A673 (cell line): ENCODE measurements around the gene TANC1. TPM values are rescaled to one million over a fixed set of nuclear protein-coding genes. Genes with fewer than 3 reads are reported as not detected.

Experiments
- BruUV-seq: library from RNA; stranded (reverse); fragments of 400-500 nt; replicated peaks from 2 replicates; lab custom pipeline; 2021; lab: Mats Ljungman, UMichigan
- CTCF ChIA-PET: fragments of 300-600 bp; sonication (Branson Sonifier 250); formaldehyde crosslinking; loops from one replicate; lab custom pipeline; 2022; ENCODE audit warnings: antibody characterized with exemption; lab: Charles Lee
- POLR2A ChIA-PET: fragments of 300-600 bp; sonication (Branson Sonifier 250); formaldehyde crosslinking; loops from one replicate; lab custom pipeline; 2022; ENCODE audit warnings: antibody characterized with exemption; ENCODE audit not compliant: low non-redundant PET; lab: Charles Lee
- DNase-seq: peaks from one replicate; pipeline ENCODE4 v3.0.0-alpha.2; 2015; ENCODE audit warnings: low spot score
- H3K27ac ChIP-seq: fragments of 200-600 bp; sonication (generic); 2 replicates; pipeline ENCODE4 v1.5.1; 2016; ENCODE audit warnings: mixed run types, low read depth, mild to moderate bottlenecking, mixed read lengths, antibody characterized with exemption, low read length; ENCODE audit not compliant: poor library complexity, severe bottlenecking
- H3K27me3 ChIP-seq: fragments of 200-600 bp; sonication (generic); replicated peaks from 2 replicates; pipeline ENCODE4 v1.6.1; 2017; ENCODE audit warnings: mixed run types, low read depth, mild to moderate bottlenecking, mixed read lengths, antibody characterized with exemption, low read length; ENCODE audit not compliant: insufficient read depth, poor library complexity
- H3K36me3 ChIP-seq: fragments of 200-600 bp; sonication (generic); 2 replicates; pipeline ENCODE4 v1.6.1; 2016; ENCODE audit warnings: mixed run types, mild to moderate bottlenecking, mixed read lengths, antibody characterized with exemption, low read length; ENCODE audit not compliant: insufficient read depth, poor library complexity, severe bottlenecking
- H3K4me1 ChIP-seq: fragments of 200-600 bp; sonication (generic); 2 replicates; pipeline ENCODE4 v1.6.1; 2017; ENCODE audit warnings: mixed run types, mild to moderate bottlenecking, mixed read lengths, antibody characterized with exemption, low read length; ENCODE audit not compliant: insufficient read depth, poor library complexity, severe bottlenecking
- H3K4me3 ChIP-seq: fragments of 200-600 bp; sonication (generic); 2 replicates; pipeline ENCODE4 v1.5.1; 2016; ENCODE audit warnings: low read depth, mixed run types, mild to moderate bottlenecking, mixed read lengths, low read length; ENCODE audit not compliant: poor library complexity, severe bottlenecking
- H3K9me3 ChIP-seq: fragments of 200-600 bp; sonication (generic); 2 replicates; pipeline ENCODE4 v1.6.1; 2016; ENCODE audit warnings: mixed run types, low read depth, mild to moderate bottlenecking, mixed read lengths, antibody characterized with exemption, low read length; ENCODE audit not compliant: poor library complexity, severe bottlenecking
- EZH2 ChIP-seq: fragments of 200-600 bp; sonication (generic); IDR thresholded peaks from 2 replicates; pipeline ENCODE4 v1.6.1; 2017; ENCODE audit warnings: borderline replicate concordance, low read depth, mild to moderate bottlenecking, mixed read lengths, antibody characterized with exemption, low read length; ENCODE audit not compliant: poor library complexity, severe bottlenecking
- intact Hi-C: fragments of 100-400 bp; cut with micrococcal nuclease; formaldehyde crosslinking; loops from one replicate; pipeline ENCODE4 v1.10.0; 2022; ENCODE audit not compliant: unreplicated experiment
- total RNA-seq: library from RNA; stranded (reverse); gene quantifications from 2 replicates; pipeline ENCODE4 v1.2.3, GENCODE V29; 2021
- TF ChIP-seq, protein P1 (sequence below): fragments of 300-800, 200-600 bp; sonication (generic); conservative IDR thresholded peaks from 2 replicates; pipeline ENCODE4 v1.5.1; 2017; ENCODE audit warnings: low read depth, mild to moderate bottlenecking, antibody characterized with exemption, low read length, moderate library complexity, mixed read lengths

The TANC1 gene
- total RNA-seq, 1 experiment from 2014 or later = 9.0 TPM

DNA sequence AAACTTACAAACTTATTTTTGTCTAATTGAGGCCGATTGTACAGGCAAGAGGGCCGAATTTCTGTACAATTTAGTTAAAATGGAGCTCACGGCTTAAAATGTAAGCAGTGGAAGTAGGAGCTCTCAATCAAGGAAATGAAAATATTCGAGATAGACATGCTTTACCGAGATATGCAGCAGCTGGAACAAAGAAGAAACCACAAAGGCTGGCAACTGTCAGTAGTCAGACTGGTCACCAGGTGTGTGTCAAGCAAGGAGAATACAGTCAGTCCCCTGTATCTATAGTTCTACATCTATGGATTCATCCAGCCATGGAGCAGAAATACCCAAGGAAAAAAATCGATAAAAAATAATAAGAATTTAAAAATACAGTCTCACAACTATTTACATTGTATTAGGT is 195.5 kb downstream of the TANC1 start:
- H3K27me3 ChIP-seq = no peaks in the 10 kb centered on the region
- H3K27ac ChIP-seq = no peak overlapping the region
- ChIA-PET CTCF (no interaction called here), POLR2A (no interaction called here)
- DNase-seq = no peak
- no TSS peak for BruUV-seq
- no peaks in the 10 kb centered on the region for H3K9me3 ChIP-seq
- H3K4me3 ChIP-seq = no peak overlapping the region
- no peak for TF ChIP-seq EZH2
- intact Hi-C loops = no loop called here
- H3K4me1 ChIP-seq = peaks cover 8% of the 10 kb centered on the region
- H3K36me3 ChIP-seq = no peaks in the 10 kb centered on the region

DNA sequence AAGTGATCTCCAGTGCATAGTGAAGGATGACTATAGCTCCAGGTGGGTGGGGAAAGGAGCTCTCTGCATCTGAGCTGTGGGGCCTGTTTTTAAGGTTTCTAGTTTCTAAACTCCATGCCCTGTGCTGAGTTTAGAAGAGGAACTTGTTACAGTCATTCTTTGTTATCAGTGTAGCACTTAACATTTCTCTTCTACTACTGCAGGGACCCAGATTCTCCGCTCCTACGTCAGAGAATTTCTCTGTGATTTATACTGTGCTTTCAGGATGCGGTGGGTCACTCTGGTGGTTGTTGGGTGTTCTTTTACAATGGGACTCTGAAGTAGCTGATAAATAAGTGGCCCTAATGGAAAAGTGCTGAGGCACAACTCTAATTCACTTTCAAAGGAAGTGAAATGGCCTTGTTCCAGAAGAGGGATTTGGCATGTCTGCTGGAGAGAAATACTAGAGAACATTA is 196.0 kb downstream of the TANC1 start:
- ChIA-PET CTCF (no interaction called here), POLR2A (no interaction called here)
- no peak overlapping the region for H3K27ac ChIP-seq
- H3K36me3 ChIP-seq = no peaks in the 10 kb centered on the region
- H3K9me3 ChIP-seq = no peaks in the 10 kb centered on the region
- TF ChIP-seq EZH2 = no peak
- TF ChIP-seq, protein P1, sequence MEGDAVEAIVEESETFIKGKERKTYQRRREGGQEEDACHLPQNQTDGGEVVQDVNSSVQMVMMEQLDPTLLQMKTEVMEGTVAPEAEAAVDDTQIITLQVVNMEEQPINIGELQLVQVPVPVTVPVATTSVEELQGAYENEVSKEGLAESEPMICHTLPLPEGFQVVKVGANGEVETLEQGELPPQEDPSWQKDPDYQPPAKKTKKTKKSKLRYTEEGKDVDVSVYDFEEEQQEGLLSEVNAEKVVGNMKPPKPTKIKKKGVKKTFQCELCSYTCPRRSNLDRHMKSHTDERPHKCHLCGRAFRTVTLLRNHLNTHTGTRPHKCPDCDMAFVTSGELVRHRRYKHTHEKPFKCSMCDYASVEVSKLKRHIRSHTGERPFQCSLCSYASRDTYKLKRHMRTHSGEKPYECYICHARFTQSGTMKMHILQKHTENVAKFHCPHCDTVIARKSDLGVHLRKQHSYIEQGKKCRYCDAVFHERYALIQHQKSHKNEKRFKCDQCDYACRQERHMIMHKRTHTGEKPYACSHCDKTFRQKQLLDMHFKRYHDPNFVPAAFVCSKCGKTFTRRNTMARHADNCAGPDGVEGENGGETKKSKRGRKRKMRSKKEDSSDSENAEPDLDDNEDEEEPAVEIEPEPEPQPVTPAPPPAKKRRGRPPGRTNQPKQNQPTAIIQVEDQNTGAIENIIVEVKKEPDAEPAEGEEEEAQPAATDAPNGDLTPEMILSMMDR = no peak
- H3K4me3 ChIP-seq = no peak overlapping the region
- BruUV-seq = no TSS peak
- peaks cover 8% of the 10 kb centered on the region for H3K4me1 ChIP-seq
- intact Hi-C loops = no loop called here
- no peaks in the 10 kb centered on the region for H3K27me3 ChIP-seq
- DNase-seq = peak; percentile 39

DNA sequence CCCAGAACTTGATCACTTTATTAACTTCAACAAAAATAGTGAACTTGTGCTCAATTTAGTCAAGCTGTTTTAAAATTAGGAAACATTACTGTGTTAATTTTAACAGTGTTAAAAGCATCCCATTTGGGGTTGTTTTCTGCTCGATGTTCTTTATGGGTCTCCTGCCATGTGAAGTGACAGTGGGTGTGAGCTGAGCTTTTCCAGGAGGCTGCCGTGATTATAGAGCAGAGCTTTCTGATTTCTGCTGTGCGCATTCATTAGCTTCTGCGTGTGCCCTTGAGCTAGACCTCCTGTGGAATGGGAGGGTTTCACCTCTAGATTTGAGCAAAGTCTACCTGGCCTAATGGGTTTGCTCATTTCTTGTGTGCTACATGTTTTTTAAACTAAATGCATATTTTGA is 196.6 kb downstream of the TANC1 start:
- intact Hi-C loops = no loop called here
- Histone ChIP-seq H3K9me3 (no peaks in the 10 kb centered on the region), H3K36me3 (no peaks in the 10 kb centered on the region), H3K27ac (no peak overlapping the region), H3K27me3 (no peaks in the 10 kb centered on the region), H3K4me3 (no peak overlapping the region), H3K4me1 (peaks cover 8% of the 10 kb centered on the region)
- TF ChIP-seq, protein P1 = no peak
- no peak for TF ChIP-seq EZH2
- DNase-seq = no peak
- CTCF ChIA-PET = no interaction called here
- POLR2A ChIA-PET = no interaction called here
- BruUV-seq = no TSS peak

DNA sequence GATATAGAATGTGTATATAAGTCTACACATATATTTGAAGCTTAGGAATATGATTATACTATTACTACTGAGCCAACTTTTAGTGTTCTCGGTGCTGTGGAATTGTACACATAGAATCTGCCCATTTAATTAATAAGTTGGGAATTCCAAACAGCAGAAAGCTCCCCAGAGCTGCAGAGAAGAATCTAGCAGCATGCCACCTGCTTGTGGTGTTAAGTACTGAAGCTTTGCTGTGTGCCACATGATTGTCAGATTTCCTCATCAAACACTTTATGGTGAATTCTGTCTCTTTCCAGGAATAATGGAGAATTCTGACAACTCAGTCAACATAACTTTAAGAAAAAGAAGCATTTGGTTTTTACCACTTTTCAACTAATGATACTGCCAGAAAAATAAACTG is 200.3 kb downstream of the TANC1 start:
- H3K27me3 ChIP-seq = no peaks in the 10 kb centered on the region
- no peak overlapping the region for H3K27ac ChIP-seq
- peak; percentile 16 for DNase-seq
- intact Hi-C loops = no loop called here
- TF ChIP-seq EZH2 = no peak
- TF ChIP-seq, protein P1 = no peak; the same call in 1 of the 2 replicates
- no peak overlapping the region for H3K4me3 ChIP-seq
- no peaks in the 10 kb centered on the region for H3K36me3 ChIP-seq
- BruUV-seq = no TSS peak
- H3K9me3 ChIP-seq = no peaks in the 10 kb centered on the region
- H3K4me1 ChIP-seq = peaks cover 8% of the 10 kb centered on the region
- POLR2A ChIA-PET = no interaction called here
- CTCF ChIA-PET = no interaction called here
